SHP77 treated with DMSO at 0.1 percent for 48 hours (cell line): ENCODE measurements around the gene NFIA.

Experiments
- DNase-seq: peaks from one replicate; lab custom pipeline; 2025; lab: John Stamatoyannopoulos, UW

Gene NFIA

DNA sequence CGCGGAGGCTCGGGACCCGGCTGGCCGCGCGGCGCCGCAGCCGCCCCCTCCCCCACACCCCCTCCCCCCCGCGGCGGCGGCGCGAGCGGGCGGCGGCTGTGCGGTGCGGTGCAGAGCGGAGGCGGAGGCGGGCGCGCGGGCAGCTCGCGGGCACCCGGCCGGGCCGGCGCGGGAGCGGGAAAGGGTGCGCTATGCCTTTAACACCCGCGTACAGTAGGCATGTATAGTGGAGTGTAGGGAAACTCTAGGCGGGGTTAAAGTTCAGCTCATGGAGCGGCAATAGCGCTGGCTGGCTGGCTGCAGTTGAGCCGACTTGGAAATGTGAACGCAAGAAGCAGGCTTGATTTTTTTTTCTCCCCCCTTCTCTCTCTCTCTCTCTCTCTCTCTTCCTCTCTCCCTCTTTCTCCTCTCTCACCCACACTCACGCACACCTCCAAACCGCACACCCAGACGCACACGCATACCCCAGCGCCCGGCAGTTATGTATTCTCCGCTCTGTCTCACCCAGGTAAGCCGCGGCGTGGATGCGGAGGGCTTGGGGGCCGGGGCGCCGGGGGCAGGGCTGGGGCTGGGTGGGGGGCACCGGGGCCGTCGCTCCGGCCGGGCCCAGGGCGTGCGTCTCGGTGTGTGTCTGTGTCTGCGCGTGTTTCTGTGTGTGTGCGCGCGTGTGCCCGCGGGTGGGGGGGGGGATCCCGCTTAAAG, at the start of gene NFIA:
Gene NFIA (plus strand): TSS at position 251 of the 702 bp plus-strand sequence.
- peak; percentile 46 for DNase-seq

GRCh38 chr1:61035880-61036279, 46.5 kb upstream of the NFIA start:
- no peak for DNase-seq

DNA sequence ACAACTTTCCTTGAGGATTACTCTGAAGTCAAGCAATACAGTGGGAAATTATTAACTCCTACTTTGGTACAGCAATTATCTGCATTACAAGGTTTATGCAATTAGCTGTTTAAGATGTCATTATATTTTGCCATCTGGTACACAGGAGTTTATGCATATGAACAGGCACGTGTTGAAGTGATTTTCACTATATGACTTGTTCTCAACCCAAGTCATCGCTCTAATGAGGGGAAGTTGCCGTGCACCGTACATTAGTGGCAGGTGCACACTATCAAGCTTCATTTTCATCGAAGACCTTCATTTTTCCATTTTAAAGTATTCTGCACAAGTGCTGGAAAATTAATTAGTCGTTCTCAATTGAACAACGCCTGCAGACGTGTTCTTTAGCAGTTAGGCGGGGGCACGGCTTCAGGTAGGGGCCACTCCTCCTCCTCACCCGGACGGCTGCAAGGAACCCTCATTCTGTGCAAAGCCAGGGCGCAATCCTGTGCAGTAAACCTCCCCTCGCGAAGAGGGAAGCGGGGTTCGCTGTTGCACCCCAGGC, 39.8 kb upstream of the NFIA start:
- DNase-seq = no peak

DNA sequence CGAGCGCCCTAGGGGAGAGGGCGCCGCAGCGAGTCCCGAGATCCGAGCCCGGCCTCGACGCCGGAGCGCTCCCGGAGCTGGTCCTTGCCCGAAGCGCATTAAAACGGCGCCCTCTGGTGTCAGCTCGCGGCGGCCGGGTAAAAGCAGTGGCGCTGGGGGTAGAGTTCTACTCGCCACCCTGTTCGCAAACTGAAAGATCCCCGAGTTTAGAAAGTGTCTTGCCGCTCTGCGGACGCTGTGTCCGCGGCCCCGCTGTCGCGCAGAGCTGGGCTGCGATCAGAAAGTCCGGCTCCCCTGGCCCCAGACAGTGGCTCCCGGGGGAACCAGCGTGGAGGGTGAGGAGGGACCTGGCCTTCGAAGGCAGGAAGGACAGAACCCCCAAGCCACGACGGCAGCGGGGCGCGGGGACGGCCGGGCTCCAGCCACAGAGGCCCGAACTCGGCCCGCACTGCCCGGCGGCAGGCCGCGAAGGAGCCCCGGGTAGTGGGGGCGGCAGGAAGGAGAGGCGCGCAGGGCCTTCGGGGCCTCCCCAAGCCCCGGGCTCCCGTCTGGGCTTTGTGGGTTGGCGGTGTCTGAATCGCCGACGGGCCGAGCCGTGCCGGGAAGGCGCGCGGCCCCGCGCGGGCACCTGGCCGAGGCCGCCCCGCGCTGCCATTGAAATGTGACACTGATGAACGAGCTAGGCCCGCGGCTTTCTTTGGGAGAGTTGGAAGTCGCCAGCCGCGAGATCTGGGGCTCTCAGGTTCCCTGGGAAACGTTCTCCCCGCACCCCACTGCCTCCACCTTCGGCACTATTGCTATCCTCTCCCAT, 39.1 kb upstream of the NFIA start:
- DNase-seq = peak; percentile 15

GRCh38 chr1:61046434-61046833, 35.9 kb upstream of the NFIA start:
- no peak for DNase-seq

DNA sequence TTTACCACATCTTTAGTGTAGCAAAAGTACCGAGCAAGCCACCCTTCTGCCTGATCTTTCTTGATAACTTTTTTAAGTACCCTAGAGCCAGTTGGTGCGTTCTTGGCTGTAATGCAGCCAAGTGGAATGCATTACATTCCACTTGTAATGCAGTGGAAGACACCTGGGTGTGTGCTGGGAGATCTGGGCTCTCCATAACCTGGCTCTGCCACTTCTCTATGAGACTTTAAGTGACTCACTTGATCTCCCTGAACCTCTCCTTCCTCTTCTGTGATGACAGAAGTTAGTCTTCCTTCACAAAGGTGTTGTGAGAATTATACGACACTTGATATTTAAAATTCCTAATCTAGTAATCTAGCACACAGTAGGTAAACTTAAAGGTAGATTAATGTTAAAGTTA, 35.3 kb upstream of the NFIA start:
- DNase-seq = no peak

GRCh38 chr1:61049850-61050540, 32.4 kb upstream of the NFIA start:
- DNase-seq = peak; percentile 90

- DNase-seq = no peak
These were observed 31.6 kb upstream of the NFIA start for GRCh38 chr1:61050541-61051442.

DNA sequence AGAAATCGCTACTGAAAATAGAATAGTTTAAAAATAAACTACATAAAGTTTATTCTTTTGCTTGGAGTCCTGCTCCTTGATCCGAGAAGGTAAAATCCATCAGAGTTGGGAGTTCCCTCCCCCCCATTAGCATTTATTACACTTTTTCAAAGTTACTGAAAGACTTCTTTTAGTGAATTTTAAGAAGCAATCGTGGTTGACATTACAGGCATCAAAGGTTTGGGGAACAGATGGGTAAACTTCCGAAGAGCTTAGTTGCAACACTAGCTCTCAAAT, 31.0 kb upstream of the NFIA start:
- no peak for DNase-seq

DNA sequence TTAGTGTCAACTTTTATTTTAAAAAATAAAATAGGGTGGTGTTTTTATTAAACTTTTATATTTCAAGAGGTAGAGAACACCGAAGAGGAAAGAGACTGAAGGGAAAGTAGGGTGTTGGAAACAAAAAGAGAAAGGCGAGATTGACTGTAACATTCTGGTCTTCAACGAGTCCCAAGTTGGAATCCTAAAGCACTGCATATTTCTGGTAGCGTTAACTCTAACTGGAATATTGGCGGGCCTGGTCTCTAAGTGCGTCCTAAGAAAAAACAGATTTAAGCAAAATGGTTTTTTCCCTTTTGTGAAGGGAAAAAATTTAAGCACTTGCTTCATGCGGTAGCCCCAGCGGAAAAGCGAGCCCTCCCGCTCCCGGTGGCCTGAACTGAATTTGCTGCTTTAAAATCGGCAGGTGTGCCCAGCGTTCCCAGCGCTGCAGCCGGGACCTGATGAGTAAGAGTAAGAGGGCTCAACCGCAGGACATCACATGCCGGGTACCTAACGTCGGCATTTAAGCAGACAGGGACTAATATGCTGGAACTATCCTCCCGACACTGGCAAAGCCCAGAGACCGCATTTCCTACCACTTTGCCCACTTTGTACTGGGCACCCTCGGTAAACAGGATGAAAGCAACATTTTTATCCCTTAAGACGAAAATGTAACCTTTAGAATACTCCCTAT, 30.5 kb upstream of the NFIA start:
- DNase-seq = no peak

DNA sequence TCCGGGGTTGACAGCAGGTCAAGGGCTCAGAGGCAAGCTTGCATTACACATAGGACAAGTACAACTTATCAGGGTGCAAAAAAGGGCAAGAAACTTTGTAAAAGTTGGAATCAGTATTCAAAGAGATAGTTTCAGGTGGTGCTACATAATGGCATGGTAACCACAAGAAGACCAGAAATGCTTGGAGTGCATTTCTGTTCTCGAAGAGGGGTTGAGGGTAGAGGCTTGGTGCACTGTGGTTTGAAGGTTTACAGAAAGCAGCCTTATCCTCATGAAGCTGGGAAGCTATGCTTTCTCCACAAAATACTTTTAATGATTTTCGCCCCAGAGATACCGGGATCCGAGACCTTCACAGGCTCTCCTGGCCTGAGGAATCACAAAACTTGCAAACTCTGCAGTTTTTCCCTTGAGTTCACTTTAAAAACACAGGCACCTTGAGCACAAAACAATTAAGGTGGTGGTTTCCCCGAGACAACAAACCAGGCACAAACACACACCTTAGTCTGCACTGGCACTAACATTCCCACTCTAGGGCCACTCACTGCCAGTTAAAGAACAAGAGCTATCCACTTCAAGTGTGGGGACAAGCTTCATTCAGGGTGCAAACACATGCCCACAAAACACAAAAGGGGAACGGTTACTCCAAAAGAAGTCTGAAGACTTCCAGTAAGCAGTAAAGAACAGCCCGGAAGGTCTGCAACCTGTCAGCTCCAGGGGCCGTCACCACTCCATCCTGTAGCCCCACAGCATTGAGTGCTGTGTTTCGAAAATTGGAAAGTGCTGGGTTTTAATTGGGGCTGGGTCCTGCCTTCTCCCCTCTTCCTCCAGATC, 29.8 kb upstream of the NFIA start:
- no peak for DNase-seq

DNA sequence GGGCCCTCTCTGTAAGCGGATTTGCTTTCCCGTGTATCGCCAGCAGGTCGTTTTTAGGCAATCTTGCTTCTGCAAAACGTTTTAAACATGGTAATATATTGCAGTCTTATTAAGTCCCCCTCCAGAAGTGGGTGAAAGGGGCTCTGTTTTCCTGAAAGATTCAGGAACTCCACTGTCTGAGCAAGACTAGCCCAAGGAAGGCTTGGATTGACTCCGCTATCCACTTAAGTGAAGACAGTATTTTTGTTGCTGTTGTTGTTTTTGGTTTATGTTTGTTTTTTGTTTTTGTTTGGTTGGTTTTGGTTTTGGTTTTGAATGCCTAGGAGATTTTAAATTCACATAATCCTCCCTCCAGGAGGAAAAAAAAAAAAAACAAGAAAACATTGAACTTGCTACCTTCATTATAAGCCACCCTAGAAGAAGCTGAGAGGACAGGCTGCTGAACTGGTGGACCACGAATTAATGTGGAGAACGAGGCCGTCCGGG, 29.1 kb upstream of the NFIA start:
- DNase-seq = no peak

- DNase-seq = no peak
These were observed 28.4 kb upstream of the NFIA start for GRCh38 chr1:61053712-61054600.

- DNase-seq = no peak
These were observed 27.8 kb upstream of the NFIA start for GRCh38 chr1:61054601-61054993.

- DNase-seq = no peak
These were observed 27.2 kb upstream of the NFIA start for GRCh38 chr1:61055110-61055614.

GRCh38 chr1:61056196-61056572, 26.2 kb upstream of the NFIA start:
- DNase-seq = peak; percentile 48

DNA sequence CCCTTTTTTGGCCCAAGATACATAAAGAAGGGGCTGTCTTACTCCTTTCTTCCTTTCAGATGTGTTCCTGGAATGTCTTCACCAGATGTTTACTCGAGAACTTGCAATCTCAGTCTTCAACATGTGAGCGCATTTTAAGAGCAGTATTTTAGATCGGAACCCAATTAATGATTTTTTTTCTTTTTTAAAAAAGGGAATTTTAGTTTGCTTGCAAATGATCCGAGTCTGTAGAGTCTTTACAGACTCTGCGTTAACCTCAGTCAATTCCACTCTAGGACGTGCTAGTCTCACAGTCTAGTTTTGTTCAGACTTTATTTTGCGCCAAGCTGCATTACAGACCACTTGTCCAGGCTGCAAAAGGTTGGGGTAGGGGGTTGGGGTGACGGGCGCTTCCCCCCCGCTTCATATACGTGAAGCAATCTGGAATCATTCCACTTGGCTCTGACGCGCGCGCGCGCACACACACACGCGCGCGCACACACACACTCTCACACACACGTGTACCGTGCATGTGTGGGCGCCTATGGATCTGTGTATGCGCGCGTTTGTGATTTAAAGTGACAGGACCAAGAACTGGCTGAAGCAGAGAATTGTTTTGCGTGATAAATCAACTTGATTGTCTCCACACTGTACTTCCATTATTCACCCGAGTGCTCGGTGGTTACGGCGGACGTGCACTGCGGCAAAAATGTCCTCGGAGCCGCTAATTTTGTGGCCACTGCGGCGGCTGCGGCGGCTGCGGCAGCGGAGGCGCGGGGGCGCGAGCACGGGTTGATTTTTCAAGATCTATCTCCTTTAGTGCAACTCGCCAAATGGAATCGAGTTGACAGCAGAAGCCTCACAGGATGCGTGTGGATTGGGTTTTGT, 25.6 kb upstream of the NFIA start:
- DNase-seq = peak; percentile 35
